HFFc6 (cell line): Measurements from ENCODE around the gene OPRM1. TPM values are rescaled to one million over a fixed set of nuclear protein-coding genes. Genes with fewer than 3 reads are reported as not detected.

Experiments used
- DNase-seq: peaks from one replicate; pipeline ENCODE4 v3.0.0-alpha.2; 2018
- H3K27ac Mint-ChIP-seq: 2 replicates; pipeline ENCODE4 v1.8.0; 2020; ENCODE audit warnings: mild to moderate bottlenecking, mixed read lengths
- H3K27me3 Mint-ChIP-seq: 2 replicates; pipeline ENCODE4 v1.8.0; 2021; ENCODE audit warnings: mild to moderate bottlenecking, moderate library complexity, mixed read lengths; ENCODE audit not compliant: insufficient read depth
- H3K36me3 Mint-ChIP-seq: 2 replicates; pipeline ENCODE4 v1.8.0; 2021; ENCODE audit warnings: low read depth, mixed read lengths
- H3K4me1 Mint-ChIP-seq: 2 replicates; pipeline ENCODE4 v1.8.0; 2020; ENCODE audit warnings: low read depth, mixed read lengths
- H3K4me3 Mint-ChIP-seq: 2 replicates; pipeline ENCODE4 v1.8.0; 2020; ENCODE audit warnings: mild to moderate bottlenecking, moderate library complexity, mixed read lengths
- H3K9me3 Mint-ChIP-seq: 2 replicates; pipeline ENCODE4 v1.8.0; 2020; ENCODE audit warnings: mild to moderate bottlenecking, mixed read lengths
- total RNA-seq, 6 experiments: library from RNA; stranded (reverse); fragmentation: NEBNext Ultra II Directional; extraction: Animal tissue kit (Norgen Biotek cat#: 25700); gene quantifications; 2 replicates in 1 of 6; 3 replicates in 5 of 6; pipeline ENCODE4 v1.2.3, GENCODE V29; 2021
- TF ChIP-seq, protein P1 (sequence below): fragments of 200-600 bp; sonication (generic); IDR thresholded peaks from 2 replicates; pipeline ENCODE4 v1.5.0; 2021; ENCODE audit warnings: antibody characterized with exemption, mild to moderate bottlenecking

Gene OPRM1
- total RNA-seq, 6 experiments from 2014 or later: not detected

DNA sequence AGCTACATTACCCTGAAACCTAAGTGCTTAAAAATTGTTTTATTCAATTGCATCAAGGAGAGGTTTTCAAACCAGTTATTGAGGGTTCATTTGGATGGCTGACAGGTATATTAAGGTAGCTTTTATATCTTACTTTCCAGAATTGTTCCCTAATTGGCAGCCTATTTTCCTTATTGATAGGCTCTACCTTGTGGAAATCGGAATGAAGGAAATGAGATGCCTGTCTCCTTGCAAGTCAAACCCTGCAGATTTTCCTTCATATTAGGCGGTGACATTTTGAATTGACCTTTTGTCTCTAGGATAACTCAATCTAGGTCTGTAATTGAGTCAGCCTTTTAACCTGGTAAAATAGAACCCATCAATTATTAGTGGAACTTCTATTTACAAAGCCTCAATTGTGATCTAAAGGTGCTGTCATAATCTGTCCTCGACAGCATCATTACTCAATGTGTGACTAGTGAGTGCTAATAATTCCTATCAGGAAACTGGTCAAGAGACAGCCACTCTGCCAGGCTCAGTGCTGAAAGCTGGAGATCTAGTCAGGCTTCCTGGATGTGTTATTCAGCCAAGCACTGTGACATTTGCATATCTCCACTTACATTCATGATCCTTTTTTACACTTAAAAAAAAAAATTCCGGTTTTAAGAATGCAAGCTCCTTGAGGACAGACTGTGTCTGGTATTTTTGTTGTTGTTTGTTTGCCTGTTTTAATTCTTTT lies 20.1 kb downstream of the OPRM1 start:
- H3K27ac Mint-ChIP-seq: no peak overlapping the region
- peaks cover 48% of the 10 kb centered on the region for H3K9me3 Mint-ChIP-seq
- no peaks in the 10 kb centered on the region for H3K4me1 Mint-ChIP-seq
- TF ChIP-seq, protein P1, sequence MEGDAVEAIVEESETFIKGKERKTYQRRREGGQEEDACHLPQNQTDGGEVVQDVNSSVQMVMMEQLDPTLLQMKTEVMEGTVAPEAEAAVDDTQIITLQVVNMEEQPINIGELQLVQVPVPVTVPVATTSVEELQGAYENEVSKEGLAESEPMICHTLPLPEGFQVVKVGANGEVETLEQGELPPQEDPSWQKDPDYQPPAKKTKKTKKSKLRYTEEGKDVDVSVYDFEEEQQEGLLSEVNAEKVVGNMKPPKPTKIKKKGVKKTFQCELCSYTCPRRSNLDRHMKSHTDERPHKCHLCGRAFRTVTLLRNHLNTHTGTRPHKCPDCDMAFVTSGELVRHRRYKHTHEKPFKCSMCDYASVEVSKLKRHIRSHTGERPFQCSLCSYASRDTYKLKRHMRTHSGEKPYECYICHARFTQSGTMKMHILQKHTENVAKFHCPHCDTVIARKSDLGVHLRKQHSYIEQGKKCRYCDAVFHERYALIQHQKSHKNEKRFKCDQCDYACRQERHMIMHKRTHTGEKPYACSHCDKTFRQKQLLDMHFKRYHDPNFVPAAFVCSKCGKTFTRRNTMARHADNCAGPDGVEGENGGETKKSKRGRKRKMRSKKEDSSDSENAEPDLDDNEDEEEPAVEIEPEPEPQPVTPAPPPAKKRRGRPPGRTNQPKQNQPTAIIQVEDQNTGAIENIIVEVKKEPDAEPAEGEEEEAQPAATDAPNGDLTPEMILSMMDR: no peak
- DNase-seq: no peak
- peaks cover 3% of the 10 kb centered on the region; the same call in 1 of the 2 replicates for H3K36me3 Mint-ChIP-seq
- H3K27me3 Mint-ChIP-seq: no peaks in the 10 kb centered on the region
- no peak overlapping the region for H3K4me3 Mint-ChIP-seq

DNA sequence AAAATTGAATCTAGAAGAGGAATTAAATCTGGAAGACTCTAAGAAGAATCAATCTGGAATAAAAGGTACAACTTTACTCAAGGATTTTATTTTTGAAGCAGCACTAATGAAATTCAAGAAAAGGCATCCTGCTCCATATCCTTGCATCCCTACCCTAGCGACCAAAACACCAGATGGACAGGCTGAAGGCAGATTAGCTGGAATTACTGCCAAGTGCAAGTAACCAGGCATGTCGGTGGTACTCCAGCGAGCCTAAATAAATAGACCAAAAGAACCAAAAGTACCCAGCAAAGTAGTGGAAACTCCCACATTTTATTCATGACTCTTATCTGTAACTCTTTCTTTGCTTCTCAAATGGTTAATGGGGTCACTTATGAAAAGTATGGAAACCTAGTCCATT lies 21.0 kb downstream of the OPRM1 start:
- TF ChIP-seq, protein P1: no peak
- Mint-ChIP-seq H3K27ac (no peak overlapping the region), H3K9me3 (peaks cover 45% of the 10 kb centered on the region), H3K4me1 (no peaks in the 10 kb centered on the region), H3K36me3 (no peaks in the 10 kb centered on the region; the same call in 1 of the 2 replicates), H3K4me3 (no peak overlapping the region), H3K27me3 (0 out of 2 replicates have a peak, but pooled peaks cover 1% of the 10 kb centered on the region)
- DNase-seq: no peak

DNA sequence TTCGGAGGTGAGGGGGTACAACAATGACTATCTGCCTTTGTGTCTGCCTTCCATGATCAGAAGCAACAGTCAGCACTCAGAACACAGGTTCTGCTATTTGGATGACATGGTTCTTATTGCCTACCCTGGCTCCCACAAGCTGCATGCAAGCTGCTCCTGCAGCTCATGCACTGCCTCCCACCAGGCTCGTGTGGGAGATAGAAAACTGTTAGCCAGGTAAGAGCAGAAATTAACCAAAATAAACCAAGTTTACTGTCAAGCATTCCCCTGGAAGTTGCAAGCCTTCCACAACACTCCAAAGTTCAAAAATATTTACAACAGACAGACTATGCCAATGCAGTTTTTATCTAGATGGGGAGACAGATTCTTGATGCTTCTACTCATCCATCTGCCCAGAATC lies 31.0 kb downstream of the OPRM1 start:
- Mint-ChIP-seq H3K36me3 (no peaks in the 10 kb centered on the region; the same call in 1 of the 2 replicates), H3K4me3 (no peak overlapping the region), H3K9me3 (peaks cover 53% of the 10 kb centered on the region), H3K27me3 (peaks cover 1% of the 10 kb centered on the region; the same call in 1 of the 2 replicates), H3K27ac (no peak overlapping the region), H3K4me1 (no peaks in the 10 kb centered on the region)
- TF ChIP-seq, protein P1: no peak
- no peak for DNase-seq

DNA sequence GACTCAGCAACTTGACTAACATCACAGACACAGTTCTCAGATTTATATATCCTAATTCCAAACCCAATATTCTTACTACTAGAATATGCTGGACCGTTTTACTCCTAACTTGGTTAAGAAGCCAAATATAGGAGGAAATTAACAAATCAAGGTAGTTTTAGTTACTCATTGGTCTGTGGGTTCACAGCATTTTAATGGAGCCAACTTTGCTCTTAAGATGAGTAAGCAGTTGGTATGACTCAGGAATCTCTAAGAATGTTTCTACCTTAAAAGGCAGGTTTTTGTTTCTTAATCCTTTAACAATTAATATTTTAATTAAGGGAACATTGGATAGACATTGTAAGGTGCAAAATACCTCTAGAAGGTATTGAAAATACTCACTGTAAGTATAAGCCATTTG lies 31.6 kb downstream of the OPRM1 start:
- Mint-ChIP-seq H3K36me3 (no peaks in the 10 kb centered on the region; the same call in 1 of the 2 replicates), H3K4me3 (no peak overlapping the region), H3K27ac (no peak overlapping the region), H3K9me3 (peaks cover 53% of the 10 kb centered on the region), H3K4me1 (no peaks in the 10 kb centered on the region), H3K27me3 (no peaks in the 10 kb centered on the region; the same call in 1 of the 2 replicates)
- no peak for DNase-seq
- TF ChIP-seq, protein P1: no peak

DNA sequence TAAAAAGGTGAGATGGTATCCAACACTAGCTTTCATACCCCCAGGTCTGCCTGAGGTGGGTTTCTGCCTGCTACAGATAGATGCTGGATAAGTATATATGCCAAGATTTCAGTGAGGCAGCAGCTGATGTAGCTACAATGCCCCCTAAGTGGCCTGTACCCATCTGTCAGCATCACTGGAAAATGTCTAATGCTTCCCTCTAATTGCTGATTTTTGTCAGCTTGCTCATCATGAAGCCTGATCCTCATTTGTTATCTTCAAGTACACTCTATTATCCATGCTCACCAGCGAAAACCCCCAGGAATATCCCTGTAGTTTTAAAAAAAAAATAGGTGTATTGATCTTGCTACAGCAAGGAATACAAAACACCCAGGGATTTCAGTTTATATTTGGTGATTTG lies 32.2 kb downstream of the OPRM1 start:
- DNase-seq: no peak
- Mint-ChIP-seq H3K9me3 (peaks cover 47% of the 10 kb centered on the region), H3K36me3 (no peaks in the 10 kb centered on the region; the same call in 1 of the 2 replicates), H3K4me3 (no peak overlapping the region), H3K27ac (no peak overlapping the region), H3K27me3 (no peaks in the 10 kb centered on the region; the same call in 1 of the 2 replicates), H3K4me1 (no peaks in the 10 kb centered on the region)
- TF ChIP-seq, protein P1: no peak
